Stimulated activated CD4-positive, alpha-beta T cell treated with anti-CD3 and anti-CD28 coated beads, Interleukin-2, amount 100 ng/mL, for 24 hours (primary cell): ENCODE measurements around the gene PTPN14.
"Not testable (repeated sequence)": the region's sequence is repeated elsewhere in the genome, so short reads cannot be mapped to it uniquely, and the experiment has no call there.

ENCODE experiments used
- DNase-seq, 2 donors: peaks; one replicate each; pipeline ENCODE4 v3.0.0-alpha.2; 2020

PTPN14 gene

DNA sequence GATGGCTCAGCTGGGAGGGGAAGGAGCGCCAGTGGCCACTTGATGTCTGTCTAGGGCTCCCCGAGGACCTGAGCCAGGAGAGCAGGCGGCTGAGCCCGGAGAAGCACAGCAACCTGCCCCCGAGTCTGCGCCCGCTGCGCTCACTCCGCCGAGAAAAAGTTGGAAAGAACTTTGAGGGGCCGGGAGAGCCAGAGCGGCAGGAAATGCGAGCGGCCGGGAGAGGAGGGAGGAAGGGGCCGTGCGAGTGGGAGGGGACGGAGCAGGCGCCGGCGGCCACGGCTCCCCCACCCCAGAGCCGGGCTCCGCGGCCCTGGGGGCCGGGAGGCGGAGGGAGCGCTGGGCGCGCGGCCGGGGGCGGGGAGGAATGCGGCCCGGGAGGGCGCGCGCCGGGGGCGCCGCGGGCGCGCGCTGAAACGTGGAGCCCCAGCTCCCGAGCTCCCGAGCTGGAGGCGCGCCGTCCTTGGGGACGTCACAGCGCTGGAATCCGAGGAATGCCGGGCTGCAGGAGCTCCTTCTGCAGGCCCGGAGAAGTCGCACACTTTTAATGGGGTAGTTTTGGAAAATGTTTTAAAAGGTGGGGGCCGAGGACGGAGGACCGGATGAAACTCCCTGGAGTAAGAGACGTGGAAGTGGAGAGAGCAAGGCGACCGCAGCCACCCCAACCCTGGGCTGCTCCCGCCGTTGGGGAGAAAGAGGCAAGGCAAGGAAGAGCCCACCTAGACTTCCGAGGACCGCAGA is at the start of gene PTPN14:
PTPN14 (minus strand) TSS at position 167 of the 738 bp plus-strand sequence. CDS start 86,799 bp downstream, outside the sequence.
- DNase-seq, result peak in 1 of 2 donors; percentile 9

DNA sequence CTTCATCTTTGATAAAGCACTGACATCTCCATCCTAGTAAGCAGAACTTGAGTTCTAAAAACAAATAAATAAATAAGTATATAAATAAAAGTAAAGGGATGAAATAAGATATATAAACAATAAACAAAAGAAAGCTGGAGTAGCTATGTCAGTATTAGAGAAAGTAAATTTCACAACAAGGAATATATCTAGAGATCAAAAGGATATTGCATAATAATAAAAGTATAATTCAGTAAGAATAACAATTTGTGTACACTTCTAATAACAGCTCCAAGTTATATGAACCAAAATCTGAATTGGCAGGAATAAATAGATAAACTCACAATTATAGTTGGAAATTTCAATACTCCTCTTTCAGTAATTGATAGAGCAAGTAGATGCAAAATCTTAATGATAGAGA is 41.8 kb upstream of the PTPN14 start:
- DNase-seq, result no peak

- not testable (repeated sequence) for DNase-seq
Observed at GRCh38 chr1:214591918-214592317, 40.5 kb upstream of the PTPN14 start.

GRCh38 chr1:214590696-214591095 is 39.3 kb upstream of the PTPN14 start:
- no peak for DNase-seq

GRCh38 chr1:214588963-214589597 is 37.7 kb upstream of the PTPN14 start:
- DNase-seq, result no peak

DNA sequence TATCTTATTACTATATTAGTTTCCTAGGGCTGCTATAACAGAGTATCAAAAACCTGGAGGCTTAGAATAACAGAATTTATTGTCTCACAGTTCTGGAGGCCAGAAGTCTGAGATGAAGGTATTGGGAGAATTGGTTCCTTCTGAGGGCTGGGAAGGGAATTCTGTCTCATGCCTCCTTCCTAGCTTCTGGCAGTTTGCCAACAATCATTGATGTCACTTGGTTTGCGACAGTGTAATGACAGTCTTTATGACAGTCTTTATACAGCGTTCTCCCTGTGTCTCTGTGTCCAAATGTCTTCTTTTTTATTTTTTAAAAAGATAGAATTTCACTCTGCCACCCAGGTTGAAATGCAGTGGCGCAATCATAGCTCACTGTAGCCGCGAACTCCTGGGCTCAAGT is 35.8 kb upstream of the PTPN14 start:
- DNase-seq, result no peak

DNA sequence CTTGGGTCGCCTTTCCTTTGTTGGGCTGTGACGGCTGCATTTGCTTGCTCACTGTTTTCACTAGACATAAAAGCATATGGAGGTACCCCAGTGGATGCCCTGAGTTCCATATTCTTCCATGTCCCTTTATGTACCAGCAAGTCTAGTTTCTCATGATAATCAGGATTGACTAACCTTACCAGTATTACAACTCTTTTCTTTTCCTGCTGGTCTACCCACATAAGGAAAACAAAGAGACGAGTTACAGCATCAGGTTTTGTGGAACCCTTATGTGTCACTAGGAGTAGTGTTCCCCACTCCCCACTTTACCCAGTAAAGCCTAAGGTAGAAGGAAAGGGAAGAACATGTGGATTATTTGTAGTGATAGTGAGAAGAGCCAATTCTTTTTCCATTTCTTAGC is 35.2 kb upstream of the PTPN14 start:
- no peak for DNase-seq

DNA sequence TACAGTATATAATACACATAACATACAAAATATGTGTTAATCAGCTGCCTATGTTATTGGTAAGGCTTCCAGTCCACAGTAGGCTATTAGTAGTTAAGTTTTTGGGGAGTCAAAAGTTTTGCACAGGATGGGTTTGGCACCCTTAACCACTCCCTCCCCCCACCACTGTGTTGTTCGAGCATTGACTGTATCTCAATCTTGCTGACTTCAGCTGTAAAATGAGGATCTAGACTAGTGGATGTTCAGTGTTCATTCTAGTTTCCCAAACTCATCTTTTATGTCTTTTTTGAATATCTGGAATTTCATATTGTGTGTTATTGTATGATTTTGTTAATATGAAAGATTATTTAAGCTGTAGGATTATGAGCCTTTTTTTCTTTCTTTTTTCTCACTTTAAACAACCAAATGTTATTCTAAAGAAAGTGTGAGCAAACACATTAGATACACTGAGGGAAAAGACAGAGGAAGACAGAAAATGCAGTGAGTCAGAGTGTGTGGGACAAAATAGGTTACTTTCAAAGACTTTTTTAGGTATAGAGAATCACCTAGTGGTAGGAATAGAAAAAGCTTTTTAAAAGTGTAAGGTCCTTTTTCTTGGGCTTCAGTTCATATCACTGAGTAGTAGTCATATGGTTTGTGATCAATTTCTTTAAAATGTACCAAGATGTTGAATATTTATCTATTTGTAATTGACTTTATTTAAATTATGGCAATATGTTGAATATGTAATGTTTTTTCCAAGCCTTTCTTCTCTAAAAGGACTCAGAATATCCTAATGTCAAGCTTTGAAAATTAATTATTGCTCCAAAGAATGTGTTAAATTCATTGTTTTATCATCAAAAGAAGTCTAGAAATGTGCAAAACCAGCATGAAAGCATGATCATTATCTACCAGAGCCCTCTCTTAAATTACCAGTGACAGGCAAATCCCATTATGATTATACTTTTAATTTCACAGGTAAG is 33.7 kb upstream of the PTPN14 start:
- DNase-seq, result no peak

GRCh38 chr1:214583824-214584554 is 32.6 kb upstream of the PTPN14 start:
- DNase-seq, result no peak

GRCh38 chr1:214583113-214583512 is 31.7 kb upstream of the PTPN14 start:
- no peak for DNase-seq

- no peak for DNase-seq
Observed at GRCh38 chr1:214582289-214582891, 31.0 kb upstream of the PTPN14 start.

GRCh38 chr1:214581785-214582184 is 30.4 kb upstream of the PTPN14 start:
- DNase-seq, result no peak

GRCh38 chr1:214579183-214579582 is 27.8 kb upstream of the PTPN14 start:
- DNase-seq, result no peak

DNA sequence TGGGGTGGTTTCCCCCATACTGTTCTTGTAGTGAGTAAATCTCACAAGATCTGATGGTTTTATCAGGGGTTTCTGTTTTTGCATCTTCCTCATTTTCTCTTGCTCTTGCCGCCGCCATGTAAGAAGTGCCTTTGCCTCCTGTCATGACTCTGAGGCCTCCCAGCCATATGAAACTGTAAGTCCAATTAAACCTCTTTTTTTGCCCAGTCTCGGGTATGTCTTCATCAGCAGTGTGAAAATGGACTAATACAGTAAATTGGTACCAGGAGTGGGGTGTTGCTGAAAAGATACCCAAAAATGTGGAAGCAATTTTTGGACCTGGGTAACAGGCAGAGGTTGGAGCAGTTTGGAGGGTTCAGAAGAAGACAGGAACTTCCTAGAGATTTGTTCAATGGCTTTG is 24.7 kb upstream of the PTPN14 start:
- DNase-seq, result not testable (repeated sequence)

- no peak for DNase-seq
Observed at GRCh38 chr1:214574598-214575411, 23.4 kb upstream of the PTPN14 start.

DNA sequence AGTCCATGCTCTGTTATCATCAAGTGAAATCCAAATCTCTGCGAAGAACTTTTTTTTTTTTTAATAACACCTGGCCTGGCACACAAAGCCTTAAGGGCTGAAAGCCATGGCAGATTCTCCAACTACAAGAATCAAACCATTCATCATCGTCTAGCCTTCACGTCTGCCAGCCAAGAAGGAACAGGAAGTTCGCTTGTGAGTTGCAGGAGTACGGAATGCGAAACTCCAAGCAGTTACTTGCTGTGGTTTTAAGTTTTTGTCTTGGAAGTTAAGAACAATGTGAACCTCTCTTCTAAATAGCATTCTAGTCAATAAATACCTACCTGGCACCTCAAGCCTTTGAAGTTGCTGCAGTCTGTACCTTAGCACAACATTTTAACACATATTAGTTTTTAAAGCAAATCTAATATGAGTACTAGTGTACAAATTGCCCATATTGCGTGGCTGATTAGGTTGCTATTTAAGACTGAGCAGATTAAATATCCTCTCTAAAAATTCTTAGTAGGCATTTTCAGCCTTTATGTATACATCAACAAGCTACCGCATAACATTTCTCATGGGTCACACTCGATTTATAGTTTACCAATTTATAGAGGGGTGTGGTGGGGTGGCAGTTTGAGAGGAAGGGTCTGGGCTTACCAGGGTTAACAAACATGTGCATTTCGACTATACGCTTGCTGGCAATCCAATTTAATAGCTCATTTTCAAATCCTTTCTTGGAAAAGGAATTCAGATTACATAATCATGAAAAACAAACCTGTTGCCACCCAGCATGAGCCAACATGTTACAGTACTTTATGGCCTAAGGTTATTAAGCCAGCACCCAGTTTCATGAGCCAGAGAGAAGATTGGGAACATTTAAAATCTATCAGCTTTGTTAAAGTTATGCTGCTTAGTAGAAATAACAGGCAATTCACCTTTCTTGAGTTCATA is 22.2 kb upstream of the PTPN14 start:
- no peak for DNase-seq

DNA sequence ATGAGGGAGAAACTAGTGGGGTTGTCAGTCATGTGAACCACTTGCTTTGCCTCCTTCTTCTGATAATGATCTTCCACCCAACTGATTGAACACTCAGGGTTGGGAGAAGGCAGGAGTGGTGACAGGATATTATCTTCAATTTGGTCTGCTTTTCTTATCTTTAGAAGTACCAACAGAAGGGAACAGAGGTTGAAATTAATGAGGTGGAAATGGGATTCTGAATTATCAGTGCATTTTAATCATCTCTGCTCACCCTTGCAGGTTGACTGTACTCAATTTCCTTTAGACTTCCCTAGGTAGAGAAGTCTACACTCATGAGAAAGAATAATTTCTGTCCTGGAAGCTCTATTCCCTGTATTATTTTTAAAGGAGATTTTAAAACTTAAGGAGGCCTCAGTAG is 19.9 kb upstream of the PTPN14 start:
- DNase-seq, result no peak

DNA sequence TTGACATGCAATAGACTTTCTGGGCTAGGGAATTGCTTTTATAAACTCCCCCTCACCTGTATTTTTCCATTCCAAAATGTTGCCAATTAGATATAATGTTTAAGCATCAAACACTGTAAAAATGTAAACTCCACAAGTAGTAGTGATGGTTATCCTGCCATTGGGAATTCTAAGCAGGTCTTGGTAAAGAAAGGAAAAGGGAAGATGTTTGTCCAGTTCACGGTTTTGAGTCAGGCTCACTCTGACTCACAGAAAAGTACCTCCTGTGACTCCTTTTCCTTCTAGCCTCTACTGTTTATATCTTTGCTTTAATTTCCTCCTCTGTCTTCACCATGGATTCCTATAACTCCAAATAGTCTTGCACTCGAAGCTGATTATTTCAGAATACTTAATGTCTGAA is 19.0 kb upstream of the PTPN14 start:
- DNase-seq, result no peak

DNA sequence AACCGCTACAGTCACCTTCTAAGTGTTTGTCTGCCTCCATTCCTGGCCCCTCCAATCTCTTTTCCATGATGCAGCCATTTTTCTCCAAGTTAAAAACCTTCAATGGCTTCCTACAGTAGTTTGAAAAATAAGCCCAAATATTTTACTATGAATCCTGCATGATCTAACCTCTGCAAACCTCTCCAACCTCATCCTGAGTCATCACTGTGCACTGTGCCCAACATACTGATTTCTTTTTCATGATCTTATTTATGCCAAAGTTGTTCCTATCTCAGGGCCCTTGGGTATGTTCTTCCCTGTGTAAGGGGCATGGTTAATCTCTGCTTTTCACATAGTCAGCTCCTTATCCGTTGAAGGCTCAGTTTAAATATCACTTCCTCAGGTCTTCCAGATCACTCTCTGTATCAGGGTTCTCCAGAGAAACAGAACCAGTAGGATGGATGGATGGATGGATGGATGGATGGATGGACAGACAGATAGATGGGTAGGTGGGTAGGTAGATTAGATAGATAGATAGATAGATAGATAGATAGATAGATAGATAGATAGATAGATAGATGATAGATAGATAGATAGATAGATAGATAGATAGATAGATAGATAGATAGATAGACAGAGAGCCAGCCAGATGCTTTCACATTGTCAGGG is 18.1 kb upstream of the PTPN14 start:
- no peak for DNase-seq

GRCh38 chr1:214568328-214568727 is 16.9 kb upstream of the PTPN14 start:
- no peak for DNase-seq
